BLaER1 treated with 17β-estradiol and CSF1 and Interleukin-3, amounts not matched to agents 10 nM and 100 nM (cell line): ENCODE results near the gene APBA2.

Source experiments
- H3K27ac ChIP-seq, 11 experiments: shearing (Covaris generic); formaldehyde crosslinking; 2 replicates each; pipeline ENCODE4 v1.8.1; 2022
- H3K27me3 ChIP-seq, 11 experiments: shearing (Covaris generic); formaldehyde crosslinking; 2 replicates each; pipeline ENCODE4 v1.8.1; 2022
- H3K36me3 ChIP-seq, 11 experiments: shearing (Covaris generic); formaldehyde crosslinking; 2 replicates each; pipeline ENCODE4 v1.8.1; 2022
- H3K4me1 ChIP-seq, 10 experiments: shearing (Covaris generic); formaldehyde crosslinking; 2 replicates each; pipeline ENCODE4 v1.8.1; 2022
- H3K4me2 ChIP-seq, 11 experiments: shearing (Covaris generic); formaldehyde crosslinking; 2 replicates each; pipeline ENCODE4 v1.8.1; 2022
- H3K4me3 ChIP-seq, 10 experiments: shearing (Covaris generic); formaldehyde crosslinking; 2 replicates each; pipeline ENCODE4 v1.8.1; 2022
- H3K9ac ChIP-seq, 11 experiments: shearing (Covaris generic); formaldehyde crosslinking; 2 replicates each; pipeline ENCODE4 v1.8.1; 2022
- H3K9me3 ChIP-seq, 11 experiments: shearing (Covaris generic); formaldehyde crosslinking; replicated peaks in 1 of 11; 2 replicates each; pipeline ENCODE4 v1.8.1; 2022
- H4K20me1 ChIP-seq, 11 experiments: shearing (Covaris generic); formaldehyde crosslinking; 2 replicates each; pipeline ENCODE4 v1.8.1; 2022
- Cebpa-rat ChIP-seq, 11 experiments: shearing (Covaris generic); IDR thresholded peaks; 2 replicates each; pipeline ENCODE4 v1.8.1; 2022

Gene APBA2

DNA sequence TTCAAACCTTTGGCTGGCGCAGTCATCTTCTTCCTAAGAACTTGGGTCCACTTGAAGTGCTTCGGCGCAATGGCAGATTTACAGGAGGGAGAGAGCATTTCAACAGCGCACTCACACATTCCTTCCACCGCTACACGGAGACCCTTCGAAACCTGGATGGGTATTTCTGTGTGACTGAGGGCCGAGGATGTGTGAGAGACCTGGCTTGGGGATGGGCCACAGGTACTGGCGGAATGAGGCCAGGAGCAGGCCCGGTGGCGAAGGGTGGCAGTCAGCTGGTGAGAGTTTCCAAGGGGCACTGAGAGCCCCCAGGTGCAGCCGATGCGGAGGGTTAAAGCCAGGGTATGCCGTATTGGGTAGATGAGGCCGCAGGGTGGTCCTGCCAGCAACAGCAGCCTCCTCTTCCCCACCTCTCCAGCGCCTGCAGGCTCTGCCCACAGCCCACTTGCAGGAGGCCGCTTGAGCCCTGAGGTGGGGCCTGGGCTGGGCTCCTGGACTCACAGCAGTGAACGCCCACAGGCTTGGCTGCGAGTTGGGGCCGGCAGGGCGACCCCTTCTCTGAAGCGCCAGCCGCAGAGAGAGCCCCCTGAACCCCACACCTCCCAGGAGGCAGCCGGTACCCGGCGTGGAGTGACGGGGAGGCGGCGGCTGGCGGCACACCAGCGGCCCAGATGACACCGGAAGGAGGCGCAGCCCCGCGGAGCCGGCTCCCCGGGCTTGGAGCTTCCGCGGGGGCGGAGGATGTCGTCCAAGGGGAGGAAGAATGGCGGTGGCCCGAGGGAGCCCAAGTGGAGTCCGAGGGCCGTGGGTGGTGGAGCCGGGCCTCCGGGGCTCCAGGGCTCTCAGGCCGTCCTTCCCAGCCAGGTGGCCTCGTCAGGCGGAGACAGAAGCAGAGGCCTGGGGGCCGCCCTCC lies 217.4 kb downstream of the APBA2 start:
- no peak for TF ChIP-seq Cebpa-rat (IDR thresholded peaks at IDR 0.05)
- H3K9me3 ChIP-seq, result no peaks in the 10 kb centered on the region
- no peaks in the 10 kb centered on the region for H3K27me3 ChIP-seq
- H3K9ac ChIP-seq, result peak overlapping the region in 8 of 11 experiments; percentile 34 to 61 (median 52); a peak in 16 of 22 replicates
- peak overlapping the region in 9 of 10 experiments; percentile 29 to 64 (median 46); a peak in 16 of 20 replicates for H3K4me3 ChIP-seq
- H4K20me1 ChIP-seq, result peaks cover 0 to 30% (median 0%) of the 10 kb centered on the region in 11 experiments; a peak in 4 of 22 replicates
- peak overlapping the region; percentile 57 to 77 (median 75) for H3K4me2 ChIP-seq
- H3K36me3 ChIP-seq, result peaks cover 0 to 28% (median 0%) of the 10 kb centered on the region in 11 experiments; a peak in 8 of 22 replicates
- H3K4me1 ChIP-seq, result peaks cover 0 to 14% (median 7%) of the 10 kb centered on the region in 10 experiments; a peak in 12 of 20 replicates
- H3K27ac ChIP-seq, result peak overlapping the region in 7 of 11 experiments; percentile 22 to 51 (median 25); a peak in 8 of 22 replicates

DNA sequence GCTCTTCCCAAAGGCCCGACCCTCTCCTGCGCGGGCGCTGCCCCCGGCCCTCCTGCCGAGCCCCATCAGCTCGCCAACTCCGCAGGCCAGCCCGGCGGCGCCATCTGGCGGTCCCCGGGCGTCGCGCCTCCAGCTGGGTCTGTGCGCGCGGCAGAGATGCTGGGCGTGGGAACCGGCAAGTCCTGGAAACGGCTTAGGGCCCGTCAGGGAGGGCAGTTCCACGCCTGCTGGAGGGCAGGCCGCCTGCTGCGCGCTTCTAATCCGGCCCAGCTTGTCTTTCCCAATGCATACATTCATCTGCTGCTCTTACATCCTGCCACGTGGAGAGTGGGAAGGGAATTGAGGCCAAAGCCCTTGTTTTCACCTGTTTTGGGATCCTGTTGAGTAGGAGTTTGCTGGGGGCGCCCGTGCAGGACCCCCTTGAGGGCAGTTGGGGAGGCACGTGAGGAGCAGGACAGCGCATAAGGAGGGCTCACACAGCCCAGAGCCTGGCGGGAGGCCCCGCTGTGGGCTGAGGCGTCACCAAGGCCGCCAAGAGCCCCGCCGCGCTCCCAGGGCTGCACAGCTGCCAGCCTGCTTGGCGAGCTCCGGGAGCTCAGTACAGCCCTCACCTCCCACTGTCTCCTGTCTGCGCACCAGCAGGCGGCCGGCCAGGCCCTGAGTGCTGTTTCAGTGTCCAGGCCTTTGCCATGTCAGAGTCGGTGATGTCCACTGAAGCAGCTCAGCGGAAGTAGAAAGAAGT lies 218.2 kb downstream of the APBA2 start:
- peak overlapping the region in 7 of 11 experiments; percentile 22 to 51 (median 25); a peak in 8 of 22 replicates for H3K27ac ChIP-seq

DNA sequence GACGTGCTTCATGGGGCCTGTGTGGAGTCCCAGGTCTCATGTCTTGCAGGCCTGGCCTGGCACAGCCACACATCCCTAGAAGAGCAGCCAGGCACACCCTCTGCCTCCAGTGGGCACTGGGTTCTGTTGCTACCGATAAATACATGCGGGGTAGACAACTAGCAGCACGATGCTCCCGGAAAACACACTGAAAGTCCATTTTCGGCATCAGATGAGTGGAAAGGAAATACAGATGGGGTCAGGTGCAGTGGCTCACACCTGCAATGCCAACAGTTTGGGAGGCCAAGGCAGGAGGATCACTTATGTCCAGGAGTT lies 218.7 kb downstream of the APBA2 start:
- H3K27ac ChIP-seq, result no peak overlapping the region
- H3K36me3 ChIP-seq, result peaks cover 0 to 21% (median 0%) of the 10 kb centered on the region in 11 experiments; a peak in 7 of 22 replicates
- H3K4me1 ChIP-seq, result peaks cover 0 to 15% (median 7%) of the 10 kb centered on the region in 10 experiments; a peak in 13 of 20 replicates
- no peak overlapping the region for H3K4me2 ChIP-seq
- H4K20me1 ChIP-seq, result peaks cover 0 to 40% (median 0%) of the 10 kb centered on the region in 11 experiments; a peak in 5 of 22 replicates
- no peak overlapping the region for H3K9ac ChIP-seq
- no peaks in the 10 kb centered on the region for H3K9me3 ChIP-seq
- no peak overlapping the region for H3K4me3 ChIP-seq
- no peaks in the 10 kb centered on the region for H3K27me3 ChIP-seq
- TF ChIP-seq Cebpa-rat (IDR thresholded peaks at IDR 0.05), result no peak

More for the DNA sequence above, 218.2 kb downstream of the APBA2 start:
- Histone ChIP-seq H3K27me3 (no peaks in the 10 kb centered on the region), H3K4me3 (peak overlapping the region in 9 of 10 experiments; percentile 29 to 64 (median 46); a peak in 15 of 20 replicates), H3K9me3 (no peaks in the 10 kb centered on the region), H4K20me1 (peaks cover 0 to 34% (median 0%) of the 10 kb centered on the region in 11 experiments; a peak in 4 of 22 replicates), H3K4me2 (peak overlapping the region; percentile 57 to 77 (median 75)), H3K4me1 (peaks cover 0 to 14% (median 7%) of the 10 kb centered on the region in 10 experiments; a peak in 12 of 20 replicates), H3K9ac (peak overlapping the region in 8 of 11 experiments; percentile 34 to 61 (median 52); a peak in 16 of 22 replicates), H3K36me3 (peaks cover 0 to 26% (median 0%) of the 10 kb centered on the region in 11 experiments; a peak in 8 of 22 replicates)
- TF ChIP-seq Cebpa-rat (IDR thresholded peaks at IDR 0.05), result no peak

DNA sequence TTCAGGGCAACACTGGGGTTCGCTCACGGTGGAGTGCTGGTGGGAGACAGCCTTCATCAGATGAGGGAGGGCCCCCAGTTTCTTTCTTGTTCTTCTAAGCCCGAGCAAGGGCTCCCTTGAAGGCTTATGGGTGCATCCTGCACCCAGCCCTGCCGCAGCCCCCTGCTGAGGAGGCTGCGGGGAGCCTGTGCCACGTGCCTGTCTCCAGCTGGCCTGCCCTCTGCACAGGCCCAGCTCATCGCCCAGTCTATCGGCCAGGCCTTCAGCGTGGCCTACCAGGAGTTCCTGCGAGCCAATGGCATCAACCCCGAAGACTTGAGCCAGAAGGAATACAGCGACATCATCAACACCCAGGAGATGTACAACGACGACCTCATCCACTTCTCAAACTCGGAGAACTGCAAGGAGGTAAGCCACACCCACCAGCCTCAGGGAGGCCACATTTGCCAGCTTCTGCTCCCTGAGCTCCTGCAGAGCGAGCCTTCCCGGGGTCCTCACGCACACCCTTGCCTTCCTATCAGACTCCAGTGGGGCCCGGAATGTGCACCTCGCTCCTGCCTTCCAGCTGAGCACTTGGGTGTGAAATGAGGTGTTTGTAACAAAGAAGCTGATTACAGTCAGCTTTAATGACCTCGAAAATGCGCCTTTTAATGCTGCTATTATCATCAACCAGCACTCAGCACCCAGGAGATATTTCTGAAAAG lies 219.5 kb downstream of the APBA2 start:
- Histone ChIP-seq H4K20me1 (peaks cover 0 to 47% (median 0%) of the 10 kb centered on the region in 11 experiments; a peak in 5 of 22 replicates), H3K27me3 (no peaks in the 10 kb centered on the region), H3K4me1 (peaks cover 0 to 23% (median 7%) of the 10 kb centered on the region in 10 experiments; a peak in 13 of 20 replicates), H3K36me3 (peaks cover 0 to 20% (median 0%) of the 10 kb centered on the region in 11 experiments; a peak in 7 of 22 replicates), H3K9ac (no peak overlapping the region), H3K9me3 (no peaks in the 10 kb centered on the region), H3K4me2 (no peak overlapping the region), H3K4me3 (no peak overlapping the region), H3K27ac (no peak overlapping the region)
- TF ChIP-seq Cebpa-rat (IDR thresholded peaks at IDR 0.05), result no peak

DNA sequence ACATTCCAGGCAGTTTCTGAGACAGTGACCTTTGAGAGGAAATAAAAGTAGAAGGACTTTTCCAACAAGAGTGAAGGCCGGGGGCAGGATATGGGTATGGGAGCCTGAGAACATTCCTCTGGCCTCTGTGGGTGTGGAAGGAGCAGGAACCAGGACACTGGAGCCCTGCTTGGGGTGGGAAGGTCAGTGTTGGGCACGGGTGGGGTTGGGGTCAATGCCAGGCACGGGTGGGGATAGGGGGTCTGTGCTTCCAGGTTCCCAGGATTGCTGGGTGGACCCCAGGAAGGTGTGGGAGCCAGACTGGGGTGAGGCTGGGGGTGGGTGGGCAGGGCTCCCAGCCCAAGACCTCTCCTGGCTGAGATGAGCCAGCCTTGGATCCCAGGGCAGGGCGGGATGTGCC lies 220.3 kb downstream of the APBA2 start:
- peaks cover 0 to 17% (median 0%) of the 10 kb centered on the region in 11 experiments; a peak in 7 of 22 replicates for H3K36me3 ChIP-seq
- H3K27ac ChIP-seq, result no peak overlapping the region
- no peak overlapping the region for H3K4me2 ChIP-seq
- TF ChIP-seq Cebpa-rat (IDR thresholded peaks at IDR 0.05), result no peak
- no peak overlapping the region for H3K9ac ChIP-seq
- peaks cover 0 to 23% (median 7%) of the 10 kb centered on the region in 10 experiments; a peak in 13 of 20 replicates for H3K4me1 ChIP-seq
- no peaks in the 10 kb centered on the region for H3K9me3 ChIP-seq
- H4K20me1 ChIP-seq, result peaks cover 0 to 47% (median 0%) of the 10 kb centered on the region in 11 experiments; a peak in 5 of 22 replicates
- H3K4me3 ChIP-seq, result no peak overlapping the region
- no peaks in the 10 kb centered on the region for H3K27me3 ChIP-seq

DNA sequence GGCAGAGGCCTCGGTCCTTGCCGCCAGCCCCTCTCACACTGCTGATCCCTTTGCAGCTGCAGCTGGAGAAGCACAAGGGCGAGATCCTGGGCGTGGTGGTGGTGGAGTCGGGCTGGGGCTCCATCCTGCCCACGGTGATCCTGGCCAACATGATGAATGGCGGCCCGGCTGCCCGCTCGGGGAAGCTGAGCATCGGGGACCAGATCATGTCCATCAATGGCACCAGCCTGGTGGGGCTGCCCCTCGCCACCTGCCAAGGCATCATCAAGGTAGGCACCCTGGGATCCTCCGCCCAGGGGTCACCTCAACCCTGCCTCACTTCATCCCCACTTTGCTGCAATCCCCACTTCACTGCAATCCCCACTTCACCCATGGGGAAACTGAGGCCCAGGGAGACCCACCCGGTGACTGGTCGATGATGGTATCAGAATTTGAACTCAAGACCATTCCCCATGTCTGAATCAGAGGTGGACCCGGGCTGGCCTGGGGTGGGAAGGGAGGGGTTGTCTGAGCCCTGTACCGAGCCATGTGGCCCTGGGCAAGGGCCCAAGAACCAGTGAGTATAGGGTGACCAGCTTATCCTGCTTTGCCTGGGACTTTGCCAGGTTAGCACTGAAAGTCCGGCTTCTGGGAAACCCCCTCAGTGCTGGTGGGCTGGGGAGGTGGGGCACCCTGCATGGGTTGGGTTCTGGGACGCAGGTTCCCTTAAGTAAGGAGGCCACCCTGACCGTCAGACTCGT lies 220.9 kb downstream of the APBA2 start:
- Histone ChIP-seq H3K4me1 (peaks cover 0 to 23% (median 7%) of the 10 kb centered on the region in 10 experiments; a peak in 13 of 20 replicates), H4K20me1 (peaks cover 0 to 49% (median 0%) of the 10 kb centered on the region in 11 experiments; a peak in 5 of 22 replicates), H3K9me3 (no peaks in the 10 kb centered on the region), H3K27ac (no peak overlapping the region), H3K4me3 (no peak overlapping the region), H3K4me2 (no peak overlapping the region), H3K36me3 (peaks cover 0 to 17% (median 0%) of the 10 kb centered on the region in 11 experiments; a peak in 7 of 22 replicates), H3K9ac (no peak overlapping the region), H3K27me3 (no peaks in the 10 kb centered on the region)
- no peak for TF ChIP-seq Cebpa-rat (IDR thresholded peaks at IDR 0.05)

DNA sequence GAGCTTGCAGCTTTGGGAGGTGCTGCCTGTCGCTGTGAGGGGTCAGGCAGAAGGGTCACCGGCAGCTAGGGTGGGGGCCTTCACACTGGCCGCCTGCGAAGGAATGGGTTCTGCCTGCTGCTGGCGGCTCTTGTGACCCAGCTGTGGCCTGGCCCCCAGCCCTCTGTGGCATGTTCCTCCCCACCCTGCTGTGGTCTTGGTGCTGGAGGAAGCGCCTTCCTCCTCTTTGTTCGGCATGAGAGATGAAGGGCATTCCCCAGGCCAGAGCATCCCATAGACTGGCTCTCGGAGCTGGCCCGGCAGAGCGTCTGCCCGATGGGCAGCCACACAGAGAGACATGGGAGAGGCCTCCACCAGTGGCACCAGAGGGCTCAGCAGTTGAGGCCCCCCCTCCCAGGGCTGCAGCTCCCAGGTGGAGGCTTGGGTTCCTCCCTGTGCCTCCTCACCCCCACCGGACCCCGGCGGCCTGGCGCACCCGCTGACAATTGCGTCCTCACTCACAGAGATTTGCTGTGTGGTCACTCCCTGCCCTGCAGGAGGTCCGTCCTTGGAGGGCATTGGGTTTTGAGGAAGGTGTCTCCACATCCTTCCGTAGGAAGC lies 221.6 kb downstream of the APBA2 start:
- Histone ChIP-seq H3K4me2 (no peak overlapping the region), H3K9me3 (no peaks in the 10 kb centered on the region), H3K27me3 (no peaks in the 10 kb centered on the region), H3K4me3 (no peak overlapping the region), H3K36me3 (peaks cover 0 to 17% (median 0%) of the 10 kb centered on the region in 11 experiments; a peak in 6 of 22 replicates), H4K20me1 (peaks cover 0 to 56% (median 0%) of the 10 kb centered on the region in 11 experiments; a peak in 5 of 22 replicates), H3K9ac (no peak overlapping the region), H3K27ac (no peak overlapping the region), H3K4me1 (peaks cover 0 to 23% (median 7%) of the 10 kb centered on the region in 10 experiments; a peak in 13 of 20 replicates)
- TF ChIP-seq Cebpa-rat (IDR thresholded peaks at IDR 0.05), result no peak
